ENCODE results near the gene RAPGEF2.

RAPGEF2 gene

GRCh38 chr4:159204566-159204965 is 101.7 kb downstream of the RAPGEF2 start:
- TF ChIP-seq CTCF (IDR thresholded peaks at IDR 0.05), result no peak
- no peak for TF ChIP-seq ZFX (IDR thresholded peaks at IDR 0.05; ENCODE audit: borderline replicate concordance)
- no peak overlapping the region for H3K27ac ChIP-seq

DNA sequence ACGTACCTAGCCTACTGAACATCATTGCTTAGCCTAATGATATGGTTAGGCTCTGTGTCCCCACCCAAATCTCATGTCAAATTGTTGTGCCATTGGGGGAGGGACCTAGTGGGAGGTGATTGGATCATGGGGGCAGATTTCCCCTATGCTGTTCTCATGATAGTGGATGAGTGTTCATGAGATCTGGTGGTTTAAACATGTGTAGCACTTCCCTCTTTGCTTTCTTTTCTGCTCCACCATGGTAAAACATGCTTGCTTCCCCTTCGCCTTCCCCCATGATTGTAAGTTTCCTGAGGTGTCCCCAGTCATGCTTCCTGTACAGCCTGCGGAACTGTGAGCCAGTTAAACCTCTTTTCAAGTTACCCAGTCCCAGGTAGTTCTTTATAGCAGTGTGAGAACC is 102.6 kb downstream of the RAPGEF2 start:
- no peak overlapping the region for H3K27ac ChIP-seq
- no peak for TF ChIP-seq ZFX (IDR thresholded peaks at IDR 0.05; ENCODE audit: borderline replicate concordance)
- TF ChIP-seq CTCF (IDR thresholded peaks at IDR 0.05), result no peak

GRCh38 chr4:159206427-159206871 is 103.6 kb downstream of the RAPGEF2 start:
- TF ChIP-seq CTCF (IDR thresholded peaks at IDR 0.05) (no peak), ZFX (IDR thresholded peaks at IDR 0.05; ENCODE audit: borderline replicate concordance) (no peak)
- no peak overlapping the region for H3K27ac ChIP-seq

DNA sequence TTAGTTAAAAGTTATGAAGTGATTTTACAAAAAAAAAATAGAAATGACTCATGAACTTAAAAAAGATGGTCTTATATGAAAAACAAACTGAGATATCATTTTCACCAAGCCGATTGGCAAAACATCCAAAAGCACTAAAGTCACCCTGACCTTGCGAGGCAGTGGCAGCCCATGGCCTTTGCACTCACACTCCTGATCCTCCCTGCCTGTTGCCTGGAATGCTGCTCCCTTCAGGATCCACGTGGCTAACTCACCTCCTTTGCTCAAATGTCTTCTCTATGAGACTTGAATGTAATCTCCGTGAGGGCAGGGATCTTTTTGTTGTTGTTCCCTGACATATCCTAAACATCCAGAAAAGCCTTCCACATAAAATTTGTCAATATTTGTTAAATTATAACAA is 106.4 kb downstream of the RAPGEF2 start:
- TF ChIP-seq CTCF (IDR thresholded peaks at IDR 0.05), result no peak
- no peak for TF ChIP-seq ZFX (IDR thresholded peaks at IDR 0.05; ENCODE audit: borderline replicate concordance)
- no peak overlapping the region for H3K27ac ChIP-seq

GRCh38 chr4:159210975-159211374 is 108.1 kb downstream of the RAPGEF2 start:
- H3K27ac ChIP-seq, result no peak overlapping the region
- no peak for TF ChIP-seq ZFX (IDR thresholded peaks at IDR 0.05; ENCODE audit: borderline replicate concordance)
- no peak for TF ChIP-seq CTCF (IDR thresholded peaks at IDR 0.05)

DNA sequence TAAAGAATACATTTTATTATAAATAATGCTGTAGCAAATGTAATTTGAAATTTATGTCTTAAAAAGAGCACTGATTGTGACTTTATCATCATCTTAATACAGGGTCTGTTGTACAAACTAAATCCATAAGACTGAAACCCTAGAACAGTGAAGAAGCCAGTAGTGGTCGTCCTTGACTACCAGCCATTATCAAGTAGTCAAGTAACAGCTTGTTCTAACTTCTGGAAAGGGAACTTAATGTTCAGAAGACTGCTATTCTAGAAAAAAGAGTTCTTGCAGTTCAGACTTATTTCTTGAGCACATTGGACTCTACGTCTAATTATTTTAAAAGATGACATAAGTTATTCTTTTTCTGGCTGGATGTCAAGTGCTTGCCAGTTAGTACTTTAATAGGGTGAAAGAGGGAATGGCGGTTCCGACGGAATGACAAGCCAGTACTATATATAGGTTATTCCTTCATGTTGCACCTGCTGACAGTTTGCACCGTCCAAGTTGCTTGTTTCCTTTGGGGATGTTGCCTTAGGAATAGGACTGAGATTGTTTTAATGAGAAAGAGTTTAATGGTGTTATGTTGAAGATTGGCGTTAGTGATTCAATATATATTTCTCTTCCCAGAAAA is 109.9 kb downstream of the RAPGEF2 start:
- H3K27ac ChIP-seq, result no peak overlapping the region
- TF ChIP-seq ZFX (IDR thresholded peaks at IDR 0.05; ENCODE audit: borderline replicate concordance) (no peak), CTCF (IDR thresholded peaks at IDR 0.05) (no peak)

- no peak overlapping the region for H3K27ac ChIP-seq
- TF ChIP-seq ZFX (IDR thresholded peaks at IDR 0.05; ENCODE audit: borderline replicate concordance) (no peak), CTCF (IDR thresholded peaks at IDR 0.05) (no peak)
Measured at GRCh38 chr4:159216834-159217233, 114.0 kb downstream of the RAPGEF2 start.

Measured in 22Rv1 (cell line).